OCI-LY3 (cell line): ENCODE data around the gene TMEM270.

ENCODE experiments used
- CTCF ChIP-seq: fragments of 200-600, 300-600 bp; sonication (generic); IDR thresholded peaks from 2 replicates; pipeline ENCODE4 v1.5.1; 2014; ENCODE audit warnings: antibody characterized with exemption, low read length, low read depth
- EZH2phosphoT487 ChIP-seq: fragments of 200-600 bp; shearing (Covaris generic); IDR thresholded peaks from 2 replicates; pipeline ENCODE4 v1.6.1; 2018; ENCODE audit warnings: antibody characterized with exemption, mixed run types, low read depth

DNA sequence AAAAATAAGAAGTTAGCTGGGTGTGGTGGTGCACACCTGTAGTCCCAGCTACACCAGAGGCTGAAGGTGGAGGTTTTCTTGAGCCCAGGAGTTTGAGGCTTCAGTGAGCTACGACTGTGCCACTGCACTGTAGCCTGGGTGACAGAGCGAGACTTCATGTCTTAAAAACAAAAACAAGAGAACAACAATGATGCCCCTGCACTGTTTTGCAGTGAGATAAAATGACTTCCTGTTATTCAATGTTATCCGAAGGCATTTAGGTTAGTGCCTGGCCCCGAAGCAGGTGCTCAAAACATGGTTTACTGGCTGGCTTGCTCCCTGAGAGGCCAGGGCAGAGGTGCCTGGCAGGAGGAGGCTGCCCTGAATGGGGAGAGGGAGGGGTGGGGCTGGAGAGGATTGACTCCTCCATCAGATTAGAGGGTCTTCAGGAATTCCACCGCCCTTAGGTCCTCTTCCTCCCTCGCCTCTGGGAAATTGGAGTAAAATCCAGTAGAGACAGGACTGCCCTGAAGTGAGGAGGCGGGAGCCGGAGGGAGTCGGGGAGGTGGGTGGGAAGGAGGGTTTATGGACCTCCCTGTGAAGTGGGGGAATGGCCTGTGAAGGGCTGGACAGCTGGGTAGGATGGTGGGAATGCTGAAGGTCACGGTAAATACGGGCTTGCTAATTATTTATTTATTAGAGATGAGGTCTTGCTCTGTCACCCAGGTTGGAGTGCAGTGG, 36.9 kb upstream of the TMEM270 start:
- TF ChIP-seq CTCF (no peak), EZH2phosphoT487 (no peak)
